ENCODE data around the gene INHA.

- TF ChIP-seq CTCF (IDR thresholded peaks at IDR 0.05): no peak
- TF ChIP-seq EZH2 (IDR thresholded peaks at IDR 0.05; ENCODE audit: borderline replicate concordance, insufficient read depth, low read depth, low read length, poor library complexity, severe bottlenecking): no peak
Observed at GRCh38 chr2:219525533-219526232, 46.4 kb upstream of the INHA start.

All from B cell (primary cell).